Stomach (tissue), 9 donors: Measurements from ENCODE around the gene SRF. TPM values are rescaled to one million over a fixed set of nuclear protein-coding genes. Genes with fewer than 3 reads are reported as not detected.

ENCODE experiments used
- DNase-seq, 2 donors: peaks; one replicate each; pipeline versions ENCODE4 v3.0.0 to v3.0.0-alpha.2; 2013 to 2019
- H3K27ac ChIP-seq, 5 donors: fragments of 200-600 bp in 4 of 5; sonication (generic) in 4 of 5; one replicate each; pipeline ENCODE4 v1.5.1; 2013 to 2019; ENCODE audit warnings: mild to moderate bottlenecking in 1 of 5, moderate library complexity in 1 of 5
- H3K27me3 ChIP-seq, 3 donors: fragments of 200-600 bp; sonication (generic); one replicate each; pipeline ENCODE4 v1.5.1; 2017 to 2019; ENCODE audit warnings: mixed run types in 1 of 3
- H3K36me3 ChIP-seq, 4 donors: fragments of 200-600 bp; sonication (generic); 1 replicate in 3 of 4; 2 replicates in 1 of 4; pipeline ENCODE4 v1.5.1; 2016 to 2019
- H3K4me1 ChIP-seq, 4 donors: fragments of 200-600 bp; sonication (generic); one replicate each; pipeline ENCODE4 v1.5.1; 2016 to 2019
- H3K4me3 ChIP-seq, 4 donors: fragments of 200-600 bp; sonication (generic) in 3 of 4; one replicate each; pipeline ENCODE4 v1.5.1; 2016 to 2019; ENCODE audit warnings: mild to moderate bottlenecking in 1 of 4
- H3K9me3 ChIP-seq, 4 donors: fragments of 200-600 bp; sonication (generic); one replicate each; pipeline ENCODE4 v1.5.1; 2016 to 2019
- EP300 ChIP-seq: sonication (generic); formaldehyde crosslinking; IDR thresholded peaks from one replicate; pipeline ENCODE4 v1.6.1; 2017; ENCODE audit warnings: antibody characterized with exemption
- POLR2A ChIP-seq, 4 donors: fragments of 450-650 bp; IDR thresholded peaks; one replicate each; pipeline ENCODE4 v1.6.1; 2016; ENCODE audit warnings: antibody characterized with exemption in 4 of 4, control low read depth in 2 of 4, mild to moderate bottlenecking in 1 of 4, moderate library complexity in 1 of 4
- POLR2AphosphoS5 ChIP-seq, 3 donors: sonication (generic); formaldehyde crosslinking; IDR thresholded peaks; one replicate each; pipeline ENCODE4 v1.6.1; 2016; ENCODE audit warnings: antibody characterized with exemption in 3 of 3
- WGBS, 5 donors: extraction: QIAGEN DNeasy Blood & Tissue Kit in 3 of 5; methylation state at CpG; one replicate each; pipeline versions ENCODE4 v1.1.5 to v1.1.7; 2013 to 2018; 5-methylcytosine and 5-hydroxymethylcytosine counted together
- intact Hi-C: fragments of 100-400 bp; cut with DNase I; formaldehyde crosslinking; loops from one replicate; pipeline ENCODE4 v1.15.1; 2023; ENCODE audit warnings: low total_unique reads
- polyA plus RNA-seq, 3 donors: library from polyadenylated mRNA; stranded (reverse); fragments of 200-250 nt; gene quantifications; one replicate each; pipeline ENCODE4 v1.2.3, GENCODE V29; 2013
- total RNA-seq, 5 donors: library from RNA; depleted of rRNA; stranded (reverse); fragments of >200 nt; gene quantifications; one replicate each; pipeline versions ENCODE4 v1.1.0 to v1.2.3, GENCODE V29; 2014 to 2016
- TF ChIP-seq, protein P1 (sequence below), 7 experiments: fragments of 450-650 bp in 4 of 7; fragments of 200-600 bp in 3 of 7; sonication (generic) in 3 of 7; IDR thresholded peaks; one replicate each; pipeline ENCODE4 v1.5.1; 2016 to 2019; ENCODE audit warnings: antibody characterized with exemption in 7 of 7, control low read depth in 2 of 7, mild to moderate bottlenecking in 1 of 7
- donor health status: healthy with polysubstance abuse.
- donor health status: Bipolar disorder and iron deficiency.
- donor health status: healthy.

SRF gene
- total and polyA plus RNA-seq, 8 donors: 10.5 to 40.6 (median 24.0) TPM

DNA sequence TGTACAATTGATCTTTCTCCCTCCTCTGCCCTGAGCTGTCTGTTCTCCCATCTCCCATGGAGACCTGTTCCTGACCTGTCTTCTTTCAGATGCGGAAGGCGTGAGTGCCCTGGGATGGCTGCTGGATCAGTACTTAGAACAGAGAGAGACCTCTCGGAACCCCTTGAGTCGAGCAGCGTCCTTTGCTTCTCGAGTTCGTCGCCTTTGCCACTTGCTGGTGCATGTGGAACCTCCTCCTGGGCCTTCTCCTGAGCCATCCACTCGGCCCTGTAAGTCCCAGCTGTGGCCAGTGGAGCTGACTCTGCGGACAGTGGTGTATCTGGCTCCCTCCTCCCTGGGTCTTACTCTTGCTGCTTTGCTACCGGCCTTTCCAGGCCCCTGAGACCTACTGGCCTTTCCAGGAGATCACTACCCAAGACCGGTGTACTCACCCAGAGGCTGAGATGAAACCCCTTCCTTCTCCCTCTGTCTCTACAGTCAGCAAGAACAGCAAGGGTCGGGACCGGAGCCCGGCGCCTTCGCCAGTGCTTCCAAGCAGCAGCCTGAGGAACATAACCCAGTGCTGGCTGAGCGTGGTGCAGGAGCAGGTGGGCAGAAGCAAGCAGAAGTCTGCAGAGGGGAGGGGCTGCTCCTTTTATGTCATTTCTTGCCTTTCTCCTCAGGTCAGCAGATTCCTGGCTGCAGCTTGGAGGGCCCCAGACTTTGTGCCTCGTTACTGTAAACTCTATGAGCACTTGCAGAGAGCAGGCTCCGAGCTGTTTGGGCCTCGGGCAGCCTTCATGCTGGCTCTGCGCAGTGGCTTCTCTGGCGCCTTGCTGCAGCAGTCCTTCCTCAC, 33.4 kb downstream of the SRF start:
- H3K4me3 ChIP-seq: no peak overlapping the region
- no peak for TF ChIP-seq EP300
- TF ChIP-seq POLR2AphosphoS5 (IDR thresholded peaks at IDR 0.05): no peak
- TF ChIP-seq POLR2A (IDR thresholded peaks at IDR 0.05): no peak
- TF ChIP-seq, protein P1, sequence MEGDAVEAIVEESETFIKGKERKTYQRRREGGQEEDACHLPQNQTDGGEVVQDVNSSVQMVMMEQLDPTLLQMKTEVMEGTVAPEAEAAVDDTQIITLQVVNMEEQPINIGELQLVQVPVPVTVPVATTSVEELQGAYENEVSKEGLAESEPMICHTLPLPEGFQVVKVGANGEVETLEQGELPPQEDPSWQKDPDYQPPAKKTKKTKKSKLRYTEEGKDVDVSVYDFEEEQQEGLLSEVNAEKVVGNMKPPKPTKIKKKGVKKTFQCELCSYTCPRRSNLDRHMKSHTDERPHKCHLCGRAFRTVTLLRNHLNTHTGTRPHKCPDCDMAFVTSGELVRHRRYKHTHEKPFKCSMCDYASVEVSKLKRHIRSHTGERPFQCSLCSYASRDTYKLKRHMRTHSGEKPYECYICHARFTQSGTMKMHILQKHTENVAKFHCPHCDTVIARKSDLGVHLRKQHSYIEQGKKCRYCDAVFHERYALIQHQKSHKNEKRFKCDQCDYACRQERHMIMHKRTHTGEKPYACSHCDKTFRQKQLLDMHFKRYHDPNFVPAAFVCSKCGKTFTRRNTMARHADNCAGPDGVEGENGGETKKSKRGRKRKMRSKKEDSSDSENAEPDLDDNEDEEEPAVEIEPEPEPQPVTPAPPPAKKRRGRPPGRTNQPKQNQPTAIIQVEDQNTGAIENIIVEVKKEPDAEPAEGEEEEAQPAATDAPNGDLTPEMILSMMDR (IDR thresholded peaks at IDR 0.05): no peak
- no peaks in the 10 kb centered on the region for H3K27me3 ChIP-seq
- intact Hi-C loops: no loop called here
- peaks cover 23 to 71% (median 50%) of the 10 kb centered on the region in 4 donors for H3K36me3 ChIP-seq
- H3K27ac ChIP-seq: no peak overlapping the region
- no peaks in the 10 kb centered on the region for H3K9me3 ChIP-seq
- WGBS, 5 donors: 93 to 96% (median 95%) methylated on average over 23 of the region's 23 CpGs
- no peaks in the 10 kb centered on the region for H3K4me1 ChIP-seq
- no peak for DNase-seq

DNA sequence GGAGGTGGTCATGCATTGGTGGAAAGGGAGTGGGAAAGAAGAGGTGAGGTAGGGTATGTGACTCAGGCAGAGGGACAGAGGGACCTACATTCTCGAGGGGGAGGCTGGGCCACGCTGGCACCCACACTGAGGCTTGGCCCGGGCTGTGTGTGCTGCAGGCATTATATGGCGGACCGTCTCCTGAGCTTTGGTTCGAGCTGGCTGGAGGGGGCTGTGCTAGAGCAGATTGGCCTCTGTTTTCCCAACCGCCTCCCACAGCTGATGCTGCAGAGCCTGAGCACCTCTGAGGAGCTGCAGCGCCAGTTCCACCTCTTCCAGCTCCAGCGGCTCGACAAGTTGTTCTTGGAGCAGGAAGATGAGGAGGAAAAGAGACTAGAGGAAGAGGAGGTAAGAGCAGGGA, 34.8 kb downstream of the SRF start:
- H3K27ac ChIP-seq: no peak overlapping the region
- TF ChIP-seq POLR2AphosphoS5 (IDR thresholded peaks at IDR 0.05) (no peak), EP300 (no peak), POLR2A (IDR thresholded peaks at IDR 0.05) (no peak)
- TF ChIP-seq, protein P1 (IDR thresholded peaks at IDR 0.05): no peak
- intact Hi-C loops: no loop called here
- peaks cover 15 to 58% (median 36%) of the 10 kb centered on the region in 4 donors for H3K36me3 ChIP-seq
- H3K9me3 ChIP-seq: no peaks in the 10 kb centered on the region
- no peaks in the 10 kb centered on the region for H3K27me3 ChIP-seq
- 92 to 97% (median 95%) methylated on average over 10 of the region's 10 CpGs for WGBS, 5 donors
- no peaks in the 10 kb centered on the region for H3K4me1 ChIP-seq
- DNase-seq: no peak
- no peak overlapping the region for H3K4me3 ChIP-seq

DNA sequence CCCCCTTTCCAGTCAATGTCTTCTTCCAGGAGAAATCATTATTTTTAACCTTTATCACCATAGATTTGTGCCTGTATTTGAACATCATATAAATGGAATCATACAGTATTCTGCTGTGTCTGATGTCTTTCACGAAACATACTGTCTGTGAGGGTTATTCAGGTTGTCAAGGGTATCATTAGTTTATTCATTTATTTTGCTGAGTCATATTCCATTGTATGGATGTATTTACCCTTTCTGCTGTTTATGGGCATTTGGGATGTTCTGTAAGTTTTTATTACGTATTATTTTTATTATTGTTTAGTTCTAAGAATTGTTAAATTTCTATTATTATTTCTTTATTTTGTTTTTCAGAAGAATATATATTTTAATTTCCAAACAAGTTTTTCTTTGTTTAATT, 36.2 kb downstream of the SRF start:
- intact Hi-C loops: no loop called here
- Histone ChIP-seq H3K36me3 (peaks cover 15 to 50% (median 30%) of the 10 kb centered on the region in 4 donors), H3K4me3 (no peak overlapping the region), H3K27ac (no peak overlapping the region), H3K27me3 (no peaks in the 10 kb centered on the region), H3K9me3 (no peaks in the 10 kb centered on the region), H3K4me1 (no peaks in the 10 kb centered on the region)
- TF ChIP-seq POLR2AphosphoS5 (IDR thresholded peaks at IDR 0.05) (no peak), POLR2A (IDR thresholded peaks at IDR 0.05) (no peak), EP300 (no peak)
- TF ChIP-seq, protein P1 (IDR thresholded peaks at IDR 0.05): no peak
- 87 to 93% (median 89%) methylated on average over 2 of the region's 2 CpGs for WGBS, 5 donors
- DNase-seq: no peak

DNA sequence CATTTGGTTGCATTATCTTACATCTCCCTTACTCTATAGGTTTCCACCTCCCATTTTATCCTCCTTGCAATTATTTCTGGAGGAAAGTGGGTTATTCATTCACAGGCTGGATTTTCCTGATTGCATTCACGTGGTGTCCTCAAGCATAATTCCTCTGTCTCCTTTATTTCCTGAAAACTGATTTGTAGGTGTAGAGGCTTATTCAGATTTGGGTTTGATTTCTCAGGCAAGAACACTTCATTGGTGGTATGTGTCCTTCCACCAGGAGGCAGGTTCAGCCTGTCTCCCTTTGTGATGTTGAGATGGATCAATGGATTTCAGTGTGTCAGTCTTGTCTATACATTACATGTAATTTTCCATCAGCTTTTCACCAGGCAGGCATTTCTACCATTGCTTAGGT, 40.9 kb downstream of the SRF start:
- Histone ChIP-seq H3K9me3 (no peaks in the 10 kb centered on the region), H3K4me3 (no peak overlapping the region), H3K27me3 (no peaks in the 10 kb centered on the region), H3K27ac (no peak overlapping the region), H3K4me1 (no peaks in the 10 kb centered on the region), H3K36me3 (peaks cover 15 to 48% (median 39%) of the 10 kb centered on the region in 4 donors)
- WGBS, 5 donors: 34 to 55% (median 50%) methylated on average over 1 of the region's 1 CpG
- no peak for DNase-seq
- TF ChIP-seq POLR2A (IDR thresholded peaks at IDR 0.05) (no peak), POLR2AphosphoS5 (IDR thresholded peaks at IDR 0.05) (no peak), EP300 (no peak)
- TF ChIP-seq, protein P1 (IDR thresholded peaks at IDR 0.05): no peak
- intact Hi-C loops: no loop called here
